IPS-15b (cell line): ENCODE data around the gene TOP1.

Experiments
- H3K27me3 ChIP-seq: one replicate; pipeline ENCODE4 v1.6.1; 2013; ENCODE audit warnings: low read length; ENCODE audit not compliant: control insufficient read depth, insufficient read depth
- H3K36me3 ChIP-seq: one replicate; pipeline ENCODE4 v1.6.1; 2013; ENCODE audit warnings: low read length; ENCODE audit not compliant: control insufficient read depth, insufficient read depth
- H3K4me1 ChIP-seq: one replicate; pipeline ENCODE4 v1.6.1; 2013; ENCODE audit warnings: mild to moderate bottlenecking, low read length; ENCODE audit not compliant: control insufficient read depth, insufficient read depth
- H3K4me3 ChIP-seq: one replicate; pipeline ENCODE4 v1.5.1; 2013; ENCODE audit warnings: low read depth, low read length
- H3K9ac ChIP-seq: one replicate; pipeline ENCODE4 v1.6.1; 2013; ENCODE audit warnings: low read depth, mild to moderate bottlenecking, low read length
- H3K9me3 ChIP-seq: one replicate; pipeline ENCODE4 v1.6.1; 2013; ENCODE audit warnings: mild to moderate bottlenecking, low read length; ENCODE audit not compliant: control insufficient read depth, insufficient read depth

The TOP1 gene

GRCh38 chr20:41027872-41028358, 707 bp upstream of the TOP1 start:
- H3K4me3 ChIP-seq, result peak overlapping the region; percentile 52
- peaks cover 25% of the 10 kb centered on the region for H3K27me3 ChIP-seq
- peak overlapping the region; percentile 42 for H3K9ac ChIP-seq
- H3K9me3 ChIP-seq, result no peaks in the 10 kb centered on the region
- peaks cover 4% of the 10 kb centered on the region for H3K36me3 ChIP-seq
- H3K4me1 ChIP-seq, result peaks cover 15% of the 10 kb centered on the region

- Histone ChIP-seq H3K4me3 (peak overlapping the region; percentile 85), H3K9me3 (no peaks in the 10 kb centered on the region), H3K27me3 (peaks cover 38% of the 10 kb centered on the region), H3K36me3 (peaks cover 4% of the 10 kb centered on the region), H3K9ac (peak overlapping the region; percentile 96), H3K4me1 (peaks cover 22% of the 10 kb centered on the region)
Measured at GRCh38 chr20:41029150-41029901, 704 bp downstream of the TOP1 start.

- H3K4me3 ChIP-seq, result peak overlapping the region; percentile 85
- peak overlapping the region; percentile 96 for H3K9ac ChIP-seq
- H3K36me3 ChIP-seq, result peaks cover 4% of the 10 kb centered on the region
- peaks cover 23% of the 10 kb centered on the region for H3K4me1 ChIP-seq
- no peaks in the 10 kb centered on the region for H3K9me3 ChIP-seq
- H3K27me3 ChIP-seq, result peaks cover 43% of the 10 kb centered on the region
Measured at GRCh38 chr20:41030061-41030460, 1.4 kb downstream of the TOP1 start.

DNA sequence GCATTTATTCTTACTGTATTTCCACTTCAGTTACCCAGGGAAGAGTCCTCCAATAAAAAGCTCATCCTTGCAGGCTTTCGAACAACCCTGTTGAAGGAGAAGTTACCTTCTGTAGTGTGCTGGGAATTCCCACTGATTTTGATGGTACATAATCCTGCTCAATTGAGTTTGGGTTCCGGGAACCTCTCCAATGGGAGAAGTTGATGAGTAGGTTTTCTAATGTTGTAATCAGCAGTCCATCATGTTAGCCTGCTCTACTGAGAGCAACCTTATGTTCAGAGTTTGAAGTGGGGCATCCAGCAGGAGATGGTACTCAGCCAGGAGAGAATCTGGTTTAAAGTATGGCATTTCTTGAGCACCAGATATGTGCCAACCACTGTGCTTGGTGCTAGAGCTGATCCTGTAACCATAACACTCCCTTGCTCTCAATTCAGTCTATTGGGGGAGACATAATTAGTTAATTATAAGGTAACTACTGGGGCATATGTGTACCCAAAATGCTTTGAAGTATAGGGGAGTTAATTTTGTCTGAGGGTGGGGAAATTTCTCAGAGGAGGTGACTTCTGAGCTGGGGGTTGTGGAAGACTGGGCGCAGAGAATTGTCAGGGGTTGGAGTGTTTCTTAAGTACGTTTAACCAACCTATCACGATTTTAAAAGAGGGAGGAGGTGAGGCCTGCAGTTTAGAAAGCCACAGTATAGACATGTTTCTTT, 2.1 kb downstream of the TOP1 start:
- H3K36me3 ChIP-seq, result peaks cover 4% of the 10 kb centered on the region
- H3K9me3 ChIP-seq, result no peaks in the 10 kb centered on the region
- H3K27me3 ChIP-seq, result peaks cover 48% of the 10 kb centered on the region
- H3K4me3 ChIP-seq, result peak overlapping the region; percentile 85
- peaks cover 26% of the 10 kb centered on the region for H3K4me1 ChIP-seq
- H3K9ac ChIP-seq, result no peak overlapping the region

- Histone ChIP-seq H3K9ac (no peak overlapping the region), H3K4me1 (peaks cover 29% of the 10 kb centered on the region), H3K4me3 (peak overlapping the region; percentile 85), H3K36me3 (peaks cover 4% of the 10 kb centered on the region), H3K27me3 (peaks cover 54% of the 10 kb centered on the region), H3K9me3 (no peaks in the 10 kb centered on the region)
Measured at GRCh38 chr20:41031243-41031619, 2.6 kb downstream of the TOP1 start.

- H3K4me3 ChIP-seq, result no peak overlapping the region
- peaks cover 4% of the 10 kb centered on the region for H3K36me3 ChIP-seq
- peaks cover 57% of the 10 kb centered on the region for H3K27me3 ChIP-seq
- H3K9me3 ChIP-seq, result no peaks in the 10 kb centered on the region
- peaks cover 32% of the 10 kb centered on the region for H3K4me1 ChIP-seq
- H3K9ac ChIP-seq, result no peak overlapping the region
Measured at GRCh38 chr20:41032271-41032670, 3.6 kb downstream of the TOP1 start.

GRCh38 chr20:41034239-41034638, 5.6 kb downstream of the TOP1 start:
- Histone ChIP-seq H3K4me3 (no peak overlapping the region), H3K36me3 (peaks cover 4% of the 10 kb centered on the region), H3K4me1 (peaks cover 37% of the 10 kb centered on the region), H3K9me3 (no peaks in the 10 kb centered on the region), H3K27me3 (peaks cover 57% of the 10 kb centered on the region), H3K9ac (no peak overlapping the region)

DNA sequence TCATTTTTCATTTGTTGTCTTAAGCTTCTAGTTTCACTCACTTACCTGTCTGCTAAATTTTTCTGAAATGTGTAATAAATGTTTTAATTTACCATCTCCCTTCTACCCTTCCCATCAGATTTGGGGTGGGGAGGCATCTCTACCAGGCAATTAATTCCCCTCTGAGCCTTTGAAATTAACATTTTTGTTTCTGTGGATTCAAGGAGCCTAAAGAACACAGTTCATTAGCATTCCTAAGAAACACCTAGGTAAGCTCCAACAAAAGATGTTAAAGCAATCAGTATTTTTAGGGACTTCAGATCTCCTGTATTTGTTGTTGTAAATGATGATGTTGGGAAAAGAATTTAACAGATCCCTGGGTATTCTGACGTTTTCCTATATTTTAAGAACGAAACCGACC, 6.6 kb downstream of the TOP1 start:
- peaks cover 4% of the 10 kb centered on the region for H3K36me3 ChIP-seq
- peaks cover 33% of the 10 kb centered on the region for H3K4me1 ChIP-seq
- H3K9ac ChIP-seq, result no peak overlapping the region
- no peaks in the 10 kb centered on the region for H3K9me3 ChIP-seq
- H3K4me3 ChIP-seq, result no peak overlapping the region
- peaks cover 57% of the 10 kb centered on the region for H3K27me3 ChIP-seq

DNA sequence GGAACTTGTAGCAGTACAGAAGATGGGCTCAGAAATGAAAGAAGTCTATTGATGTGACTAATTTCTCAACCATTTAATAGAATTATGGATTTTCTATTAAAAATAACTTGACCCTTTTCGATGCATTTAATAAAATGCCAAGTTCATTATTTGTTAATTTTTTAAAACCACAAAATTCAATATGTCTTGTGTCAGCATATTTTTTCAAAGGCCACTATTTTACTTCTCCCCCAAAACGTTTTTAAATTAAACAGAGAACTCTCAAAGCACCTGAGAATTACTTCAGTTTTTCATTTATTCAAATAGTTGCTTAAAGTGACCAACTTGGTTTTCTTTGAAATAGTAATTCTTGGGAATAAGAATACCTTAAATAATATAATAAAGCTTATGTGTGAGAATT, 8.6 kb downstream of the TOP1 start:
- Histone ChIP-seq H3K4me3 (no peak overlapping the region), H3K36me3 (no peaks in the 10 kb centered on the region), H3K9me3 (no peaks in the 10 kb centered on the region), H3K9ac (no peak overlapping the region), H3K27me3 (peaks cover 40% of the 10 kb centered on the region), H3K4me1 (peaks cover 24% of the 10 kb centered on the region)

- Histone ChIP-seq H3K4me1 (peaks cover 24% of the 10 kb centered on the region), H3K27me3 (peaks cover 29% of the 10 kb centered on the region), H3K36me3 (no peaks in the 10 kb centered on the region), H3K9me3 (no peaks in the 10 kb centered on the region), H3K9ac (no peak overlapping the region), H3K4me3 (no peak overlapping the region)
Measured at GRCh38 chr20:41038149-41038877, 9.7 kb downstream of the TOP1 start.

GRCh38 chr20:41038878-41039404, 10.3 kb downstream of the TOP1 start:
- Histone ChIP-seq H3K4me1 (peaks cover 21% of the 10 kb centered on the region), H3K9me3 (no peaks in the 10 kb centered on the region), H3K4me3 (no peak overlapping the region), H3K36me3 (no peaks in the 10 kb centered on the region), H3K9ac (no peak overlapping the region), H3K27me3 (peaks cover 23% of the 10 kb centered on the region)
